Esophagus (tissue), 2 donors: ENCODE results near the gene KIAA1328. TPM values are rescaled to one million over a fixed set of nuclear protein-coding genes. Genes with fewer than 3 reads are reported as not detected.
"Not testable (repeated sequence)": the region's sequence is repeated elsewhere in the genome, so short reads cannot be mapped to it uniquely, and the experiment has no call there.

Experiments used
- H3K27ac ChIP-seq, 2 donors: one replicate each; pipeline ENCODE4 v1.5.1; 2013; ENCODE audit warnings: low read depth in 2 of 2, mild to moderate bottlenecking in 2 of 2, inconsistent platforms in 1 of 2, low read length in 1 of 2, moderate library complexity in 1 of 2
- H3K27me3 ChIP-seq, 2 donors: one replicate each; pipeline ENCODE4 v1.6.1; 2013; ENCODE audit warnings: low read length in 2 of 2, control low read depth in 1 of 2, mild to moderate bottlenecking in 1 of 2; ENCODE audit not compliant: insufficient read depth in 2 of 2, control insufficient read depth in 1 of 2
- H3K36me3 ChIP-seq, 2 donors: one replicate each; pipeline ENCODE4 v1.6.1; 2013; ENCODE audit warnings: low read length in 1 of 2; ENCODE audit not compliant: control insufficient read depth in 2 of 2, insufficient read depth in 2 of 2
- H3K4me1 ChIP-seq, 2 donors: one replicate each; pipeline ENCODE4 v1.6.1; 2013; ENCODE audit warnings: low read length in 1 of 2; ENCODE audit not compliant: control insufficient read depth in 2 of 2, insufficient read depth in 2 of 2
- H3K4me3 ChIP-seq, 2 donors: one replicate each; pipeline ENCODE4 v1.5.1; 2013; ENCODE audit warnings: low read length in 2 of 2, mild to moderate bottlenecking in 2 of 2, low read depth in 1 of 2, moderate library complexity in 1 of 2
- H3K9me3 ChIP-seq, 2 donors: one replicate each; pipeline ENCODE4 v1.6.1; 2013; ENCODE audit warnings: mild to moderate bottlenecking in 2 of 2, low read depth in 1 of 2, low read length in 1 of 2, moderate library complexity in 1 of 2; ENCODE audit not compliant: control insufficient read depth in 2 of 2, insufficient read depth in 1 of 2
- WGBS, 2 donors: extraction: QIAGEN DNeasy Blood & Tissue Kit; methylation state at CpG; one replicate each; pipeline ENCODE4 v1.1.7; 2013; 5-methylcytosine and 5-hydroxymethylcytosine counted together
- polyA plus RNA-seq, 2 donors: library from polyadenylated mRNA; stranded (reverse); fragments of 200-250 nt; gene quantifications; one replicate each; pipeline ENCODE4 v1.2.3, GENCODE V29; 2013
- donor health status: healthy with polysubstance abuse.
- donor health status: Bipolar disorder and iron deficiency.

KIAA1328 gene
- polyA plus RNA-seq, 2 donors: 1.9 to 2.6 TPM

DNA sequence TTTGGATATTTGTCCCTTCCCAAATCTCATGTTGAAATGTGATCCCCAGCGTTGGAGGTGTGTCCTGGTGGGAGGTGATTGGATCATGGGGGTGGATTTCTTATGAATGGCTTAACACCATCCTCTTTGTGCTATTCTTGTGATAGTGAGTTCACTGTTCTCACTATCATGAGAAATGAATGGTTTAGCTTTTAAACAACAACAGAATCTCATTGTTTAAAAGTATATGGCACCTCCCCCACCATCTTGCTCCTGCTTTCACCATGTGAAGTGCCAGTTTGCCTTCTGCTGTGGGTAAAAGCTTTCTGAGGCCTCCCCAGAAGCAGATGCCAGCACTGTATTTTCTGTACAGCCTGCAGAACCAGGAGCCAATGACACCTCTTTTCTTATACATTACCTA, 38.1 kb downstream of the KIAA1328 start:
- WGBS, 2 donors: 87 to 96% methylated on average over 1 of the region's 1 CpG
- Histone ChIP-seq H3K36me3 (no peaks in the 10 kb centered on the region), H3K9me3 (no peaks in the 10 kb centered on the region), H3K27me3 (no peaks in the 10 kb centered on the region), H3K27ac (no peak overlapping the region), H3K4me3 (no peak overlapping the region), H3K4me1 (no peaks in the 10 kb centered on the region)

DNA sequence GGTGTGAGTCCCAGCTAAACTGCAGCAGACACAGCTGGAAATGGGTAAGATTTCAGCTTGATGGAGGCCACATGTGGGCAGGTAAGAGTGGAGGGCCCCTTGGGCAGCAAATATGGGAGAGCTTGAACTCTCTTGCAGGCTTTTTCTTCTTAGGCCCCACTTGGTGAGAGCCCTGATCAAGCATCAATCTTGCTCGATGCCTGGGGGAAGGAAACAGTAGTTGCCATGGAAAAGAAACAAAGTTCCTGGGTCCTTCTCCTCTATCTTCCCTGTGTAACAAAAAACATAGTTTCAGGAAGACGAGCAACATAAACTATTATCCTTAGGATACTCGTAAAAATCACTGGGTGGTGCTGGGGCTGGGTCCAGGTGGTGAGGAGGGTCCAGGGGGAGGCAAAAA, 42.9 kb downstream of the KIAA1328 start:
- Histone ChIP-seq H3K9me3 (no peaks in the 10 kb centered on the region), H3K4me1 (no peaks in the 10 kb centered on the region), H3K27me3 (no peaks in the 10 kb centered on the region), H3K36me3 (no peaks in the 10 kb centered on the region), H3K4me3 (no peak overlapping the region), H3K27ac (no peak overlapping the region)
- 72 to 75% methylated on average over 3 of the region's 3 CpGs for WGBS, 2 donors

GRCh38 chr18:36872329-36872728, 43.4 kb downstream of the KIAA1328 start:
- H3K9me3 ChIP-seq: no peaks in the 10 kb centered on the region
- H3K36me3 ChIP-seq: no peaks in the 10 kb centered on the region
- no peak overlapping the region for H3K4me3 ChIP-seq
- H3K27me3 ChIP-seq: no peaks in the 10 kb centered on the region
- H3K27ac ChIP-seq: no peak overlapping the region
- no peaks in the 10 kb centered on the region for H3K4me1 ChIP-seq

DNA sequence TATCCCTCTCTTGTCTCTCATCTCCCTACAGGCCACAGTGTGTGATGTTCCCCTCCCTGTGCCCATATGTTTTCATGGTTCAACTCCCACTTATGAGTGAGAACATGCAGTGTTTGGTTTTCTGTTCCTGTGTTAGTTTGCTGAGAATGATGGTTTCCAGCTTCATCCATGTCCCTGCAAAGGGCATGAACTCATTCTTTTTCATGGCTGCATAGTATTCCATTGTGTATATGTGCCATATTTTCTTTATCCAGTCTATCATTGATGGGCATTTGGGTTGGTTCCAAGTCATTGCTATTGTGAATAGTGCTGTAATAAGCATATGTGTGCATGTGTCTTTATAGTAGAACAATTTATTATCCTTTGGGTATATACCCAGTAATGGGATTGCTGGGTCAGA, 44.9 kb downstream of the KIAA1328 start:
- H3K9me3 ChIP-seq, H3K4me3 ChIP-seq, H3K27ac ChIP-seq, H3K36me3 ChIP-seq, H3K27me3 ChIP-seq, H3K4me1 ChIP-seq: not testable (repeated sequence)

GRCh38 chr18:36879796-36880195, 50.9 kb downstream of the KIAA1328 start:
- not testable (repeated sequence) for H3K27me3 ChIP-seq, H3K36me3 ChIP-seq, H3K4me3 ChIP-seq, H3K4me1 ChIP-seq, H3K27ac ChIP-seq, H3K9me3 ChIP-seq
- 96 to 98% methylated on average over 3 of the region's 3 CpGs for WGBS, 2 donors

DNA sequence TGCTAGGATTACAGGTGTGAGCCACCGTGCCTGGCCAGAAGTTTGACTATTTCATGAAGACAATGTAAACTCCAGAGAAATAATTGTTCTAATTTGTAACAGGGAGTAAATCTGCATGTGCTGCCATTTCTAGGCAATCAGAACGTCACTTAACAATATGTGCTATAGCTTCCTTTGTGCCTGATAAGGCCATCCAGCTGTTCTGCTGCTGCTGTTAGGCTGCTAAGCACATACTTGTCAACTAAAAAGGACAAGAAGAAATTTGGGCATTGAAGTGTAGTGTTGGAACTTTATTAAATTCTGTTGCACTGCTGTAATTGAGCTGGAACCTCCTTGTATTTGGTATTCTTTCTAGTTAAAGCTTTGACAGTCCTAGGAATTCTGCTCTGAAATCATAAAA, 57.1 kb downstream of the KIAA1328 start:
- Histone ChIP-seq H3K9me3 (no peaks in the 10 kb centered on the region), H3K4me1 (no peaks in the 10 kb centered on the region), H3K36me3 (no peaks in the 10 kb centered on the region), H3K4me3 (no peak overlapping the region), H3K27me3 (no peaks in the 10 kb centered on the region), H3K27ac (no peak overlapping the region)
- WGBS, 2 donors: 84 to 91% methylated on average over 2 of the region's 2 CpGs

- no peaks in the 10 kb centered on the region for H3K27me3 ChIP-seq
- no peaks in the 10 kb centered on the region for H3K4me1 ChIP-seq
- no peaks in the 10 kb centered on the region for H3K9me3 ChIP-seq
- no peak overlapping the region for H3K4me3 ChIP-seq
- H3K27ac ChIP-seq: no peak overlapping the region
- no peaks in the 10 kb centered on the region for H3K36me3 ChIP-seq
Observed at GRCh38 chr18:36887114-36887513, 58.2 kb downstream of the KIAA1328 start.

DNA sequence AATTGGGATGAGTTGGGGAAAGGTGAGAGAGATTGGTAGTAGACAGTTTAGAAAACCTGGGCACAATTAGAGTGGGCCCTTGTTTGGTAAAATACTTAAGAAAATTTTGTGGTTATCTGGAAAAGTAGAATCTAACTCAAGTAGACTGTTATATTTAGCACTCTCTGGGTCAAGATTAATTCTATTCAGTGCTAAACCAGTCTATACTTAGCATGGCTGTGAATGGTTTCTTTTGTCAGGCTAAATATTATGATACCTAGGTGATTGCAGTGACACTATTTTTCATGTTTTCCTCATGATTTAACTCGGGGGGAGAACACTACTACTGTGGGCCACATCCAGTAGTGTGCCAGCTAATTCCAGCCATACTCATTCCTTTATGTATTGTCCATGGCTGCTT, 58.9 kb downstream of the KIAA1328 start:
- Histone ChIP-seq H3K27me3 (no peaks in the 10 kb centered on the region), H3K27ac (no peak overlapping the region), H3K4me3 (no peak overlapping the region), H3K36me3 (no peaks in the 10 kb centered on the region), H3K9me3 (no peaks in the 10 kb centered on the region), H3K4me1 (no peaks in the 10 kb centered on the region)
- WGBS, 2 donors: 61 to 79% methylated on average over 1 of the region's 1 CpG

DNA sequence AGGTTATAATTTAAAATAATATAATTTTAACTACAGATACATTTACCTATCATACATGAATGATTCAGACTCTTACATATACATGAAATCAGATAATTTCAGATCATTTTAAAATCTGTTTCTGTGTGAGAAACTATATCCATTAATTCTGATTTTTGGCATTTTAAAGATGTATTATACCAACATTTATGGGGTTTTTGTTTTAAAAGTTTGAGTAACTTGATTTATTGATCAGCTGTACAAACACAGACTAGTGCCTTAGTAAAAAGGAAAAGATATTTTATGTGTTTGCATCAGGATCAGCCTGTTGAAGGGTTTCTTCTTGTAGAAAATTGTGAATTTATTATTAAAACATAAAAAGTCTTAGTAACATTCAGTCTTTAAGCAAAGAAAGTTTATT, 59.9 kb downstream of the KIAA1328 start:
- Histone ChIP-seq H3K4me3 (no peak overlapping the region), H3K4me1 (no peaks in the 10 kb centered on the region), H3K9me3 (no peaks in the 10 kb centered on the region), H3K27me3 (no peaks in the 10 kb centered on the region), H3K36me3 (no peaks in the 10 kb centered on the region), H3K27ac (no peak overlapping the region)

DNA sequence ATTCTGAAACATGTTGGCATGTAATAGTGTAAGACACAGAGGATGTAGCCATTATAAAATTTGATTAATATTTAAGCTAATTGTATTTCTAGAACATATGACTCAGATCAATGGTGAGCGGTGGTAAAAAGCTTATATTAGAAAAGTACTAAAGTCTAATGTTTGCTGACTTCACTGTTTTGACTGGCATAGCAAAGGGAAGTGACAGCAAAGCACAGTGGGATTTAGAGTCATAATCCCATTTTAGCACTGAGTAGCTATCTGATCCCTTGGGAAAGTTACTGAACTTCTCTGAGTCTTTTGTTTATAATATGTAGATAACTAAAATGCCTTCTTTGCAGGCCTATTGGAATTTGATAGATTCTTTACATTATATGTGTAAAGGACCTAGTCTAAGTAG, 60.4 kb downstream of the KIAA1328 start:
- Histone ChIP-seq H3K27ac (no peak overlapping the region), H3K4me1 (no peaks in the 10 kb centered on the region), H3K27me3 (no peaks in the 10 kb centered on the region), H3K36me3 (no peaks in the 10 kb centered on the region), H3K9me3 (no peaks in the 10 kb centered on the region), H3K4me3 (no peak overlapping the region)
- WGBS, 2 donors: 68 to 73% methylated on average over 1 of the region's 1 CpG

DNA sequence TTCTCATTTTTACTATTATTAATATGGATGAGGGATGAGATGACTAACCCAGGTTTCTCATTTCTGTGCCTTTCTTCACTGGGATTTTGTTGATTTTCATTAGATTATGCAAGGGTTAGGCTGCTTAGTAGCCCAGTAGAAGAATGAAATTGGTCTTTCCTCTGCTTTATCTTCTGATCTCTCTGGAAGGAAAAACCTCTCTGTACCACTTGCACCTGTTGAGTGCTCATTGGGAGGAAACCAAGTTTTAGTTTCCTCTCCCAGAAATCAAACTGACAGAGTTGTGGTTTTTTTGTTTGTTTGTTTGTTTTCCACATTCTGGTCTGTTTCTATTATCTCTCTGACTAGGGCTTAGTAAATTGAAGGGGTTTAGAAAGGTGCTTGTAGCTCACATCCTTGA, 60.8 kb downstream of the KIAA1328 start:
- Histone ChIP-seq H3K4me3 (no peak overlapping the region), H3K27ac (no peak overlapping the region), H3K4me1 (no peaks in the 10 kb centered on the region), H3K36me3 (no peaks in the 10 kb centered on the region), H3K9me3 (no peaks in the 10 kb centered on the region), H3K27me3 (no peaks in the 10 kb centered on the region)
